ELF-1 (cell line): Measurements from ENCODE around the gene SLC8A1.

Experiments used
- DNase-seq: peaks from one replicate; pipeline ENCODE4 v3.0.0-alpha.2; 2016; ENCODE audit warnings: low read depth, low spot score

The SLC8A1 gene

DNA sequence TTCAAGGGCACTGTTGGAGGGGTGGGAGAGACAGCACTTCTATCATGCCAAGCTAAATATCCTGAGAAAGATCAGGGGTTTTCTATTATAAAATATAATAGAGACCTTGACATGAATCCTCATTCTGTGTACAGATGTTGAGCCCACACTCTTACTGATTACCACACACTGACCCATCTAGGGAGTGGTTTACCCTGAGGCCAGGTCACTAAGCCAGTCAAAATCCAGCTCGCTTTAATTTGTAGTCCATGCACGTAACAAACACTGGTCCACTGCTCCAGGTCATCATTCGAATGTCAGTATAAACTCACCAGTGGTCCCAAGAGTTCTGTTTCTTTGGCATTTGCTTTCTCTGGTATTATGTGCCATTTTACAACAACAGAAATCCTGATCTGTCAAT is 96.4 kb downstream of the SLC8A1 start:
- DNase-seq: no peak

DNA sequence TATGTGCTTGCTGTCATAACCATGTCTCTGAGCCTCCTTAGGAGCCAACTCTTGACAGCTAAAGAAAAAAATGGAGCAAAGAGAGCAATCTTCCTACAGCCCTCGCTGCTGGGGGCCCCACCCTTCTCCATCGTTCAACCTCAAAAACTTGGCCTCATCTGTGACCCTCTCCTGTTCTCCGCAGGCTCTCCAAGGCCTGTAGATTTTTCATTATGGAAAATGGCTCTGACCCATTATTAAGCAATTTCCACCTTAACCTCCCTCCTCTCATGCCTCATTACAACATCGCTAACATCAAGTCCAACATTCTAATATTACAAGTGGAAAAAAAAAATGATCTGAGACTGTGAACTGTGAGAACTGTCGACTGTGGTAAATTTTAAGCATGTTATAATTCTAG is 98.7 kb downstream of the SLC8A1 start:
- DNase-seq: no peak

DNA sequence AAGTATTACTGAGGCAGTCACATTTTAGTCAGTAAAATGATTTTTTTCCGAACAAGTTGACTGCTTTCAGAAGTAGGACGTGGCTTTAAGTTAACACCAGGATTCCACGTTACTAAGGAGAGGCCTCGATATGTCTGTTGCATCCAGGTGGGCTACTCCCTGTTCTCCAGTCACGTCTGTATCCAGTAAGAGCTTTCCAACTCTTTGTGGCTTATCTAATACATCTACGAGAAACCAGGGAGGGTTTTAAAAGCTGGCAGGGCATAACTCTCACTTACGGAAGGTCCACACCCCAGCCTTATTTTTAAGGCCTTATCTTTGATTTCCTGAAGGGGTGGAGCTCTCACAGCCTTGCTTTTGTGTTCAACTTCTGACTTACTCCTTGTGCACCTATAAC is 99.2 kb downstream of the SLC8A1 start:
- no peak for DNase-seq

DNA sequence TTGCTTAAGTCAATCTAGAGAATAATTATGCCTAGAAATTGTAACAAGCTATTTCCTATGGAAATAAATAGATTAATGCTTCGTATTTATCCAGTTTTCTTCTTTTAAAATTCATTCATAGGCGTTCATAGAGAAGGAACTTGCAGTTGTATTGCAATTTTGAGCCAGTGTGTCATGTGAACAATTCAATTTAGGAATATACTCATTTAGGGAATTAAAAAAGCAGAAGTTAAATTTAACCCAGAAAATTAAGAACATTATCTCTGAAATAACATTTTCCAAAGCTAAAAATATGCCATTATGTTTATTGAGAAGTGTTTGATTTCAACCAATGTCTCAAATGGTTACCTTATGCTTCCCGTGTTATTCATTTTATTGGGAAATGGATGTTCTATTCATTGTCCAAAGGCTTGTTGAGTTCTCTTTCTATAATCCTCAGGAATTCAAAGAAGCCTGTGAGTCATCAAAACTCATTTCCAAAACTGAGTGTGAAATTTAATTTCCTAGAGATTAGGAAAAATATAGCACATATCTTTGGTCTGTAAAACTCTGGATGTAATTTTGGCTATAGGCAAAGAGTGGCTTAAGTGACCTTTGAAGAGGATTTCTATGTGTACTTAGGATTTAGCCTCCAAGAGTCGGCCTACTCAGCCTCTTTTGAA is 99.7 kb downstream of the SLC8A1 start:
- DNase-seq: no peak

DNA sequence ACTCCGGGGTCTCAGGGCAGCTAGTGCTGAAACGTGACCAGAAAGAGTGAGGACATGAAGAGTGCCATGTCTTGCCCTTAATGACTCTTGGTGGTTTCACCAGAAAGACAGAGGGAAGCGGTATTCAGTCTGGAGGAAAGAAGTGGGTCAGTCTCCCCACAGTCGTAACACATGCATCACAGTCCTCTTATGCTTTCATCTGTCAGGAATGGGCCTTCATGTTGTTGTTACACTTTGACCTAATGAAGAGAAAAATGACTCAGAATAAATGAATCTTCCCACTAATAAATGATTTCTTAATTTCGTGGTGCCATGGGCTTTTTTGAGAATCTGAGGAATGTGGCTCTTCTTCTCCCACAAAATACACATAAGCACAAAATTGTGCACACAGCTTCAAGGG is 103.2 kb downstream of the SLC8A1 start:
- no peak for DNase-seq

DNA sequence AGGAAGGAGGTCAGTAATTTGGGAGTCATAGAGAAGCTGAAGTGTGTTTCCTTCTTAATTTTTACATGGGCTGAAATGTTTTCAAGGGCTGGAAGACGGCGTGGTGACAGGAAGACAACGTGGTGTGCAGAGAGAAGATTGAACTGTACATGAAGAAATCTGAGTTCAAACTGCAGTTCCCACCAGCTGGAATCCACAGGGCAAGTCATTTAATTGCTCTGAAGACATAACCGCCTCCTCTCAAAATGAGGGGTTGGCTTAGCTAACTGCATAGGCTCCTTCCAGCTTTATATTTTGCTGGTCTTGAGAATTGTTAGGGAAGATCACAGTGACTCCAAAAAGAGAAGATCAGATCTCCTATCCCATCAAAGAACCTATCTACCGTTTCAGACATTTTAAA is 103.9 kb downstream of the SLC8A1 start:
- DNase-seq: no peak

DNA sequence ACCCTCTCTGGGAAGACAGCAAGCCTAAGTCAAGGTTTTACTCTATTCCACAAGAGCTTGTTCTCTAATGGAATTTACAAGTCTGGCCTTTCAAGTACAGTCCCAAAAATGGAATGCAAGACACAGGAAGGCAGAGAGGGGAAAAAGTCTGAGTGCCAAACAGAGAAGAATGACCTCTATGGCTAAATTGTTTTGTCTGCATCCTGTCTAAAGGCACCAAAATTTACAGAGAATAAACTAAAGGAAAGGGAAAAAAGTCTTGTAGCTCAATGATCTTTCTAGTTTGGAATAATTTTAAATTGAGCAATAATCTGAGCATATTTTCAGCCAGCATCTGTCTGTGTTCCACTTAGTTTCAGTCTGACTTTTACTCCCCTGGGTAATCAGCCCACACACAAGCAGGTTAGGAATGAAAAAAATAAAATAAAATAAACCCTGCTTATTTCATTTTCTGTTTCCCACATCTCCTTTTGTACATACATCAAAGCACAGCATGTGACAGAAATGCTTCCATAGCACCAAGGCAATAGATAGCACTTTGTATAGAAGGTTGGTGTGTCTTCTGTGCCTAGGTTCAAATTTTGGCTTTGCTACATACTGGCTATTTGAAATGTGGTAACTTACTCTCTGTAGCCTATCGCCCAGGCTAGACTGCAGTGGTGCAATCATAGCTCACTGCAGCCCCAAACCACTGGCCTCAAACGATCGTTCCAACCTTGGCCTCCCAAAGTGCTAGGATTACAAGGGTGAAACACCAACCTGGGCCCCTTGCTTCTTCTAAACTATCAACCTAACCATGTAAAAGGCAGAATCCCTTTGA is 105.1 kb downstream of the SLC8A1 start:
- DNase-seq: no peak

DNA sequence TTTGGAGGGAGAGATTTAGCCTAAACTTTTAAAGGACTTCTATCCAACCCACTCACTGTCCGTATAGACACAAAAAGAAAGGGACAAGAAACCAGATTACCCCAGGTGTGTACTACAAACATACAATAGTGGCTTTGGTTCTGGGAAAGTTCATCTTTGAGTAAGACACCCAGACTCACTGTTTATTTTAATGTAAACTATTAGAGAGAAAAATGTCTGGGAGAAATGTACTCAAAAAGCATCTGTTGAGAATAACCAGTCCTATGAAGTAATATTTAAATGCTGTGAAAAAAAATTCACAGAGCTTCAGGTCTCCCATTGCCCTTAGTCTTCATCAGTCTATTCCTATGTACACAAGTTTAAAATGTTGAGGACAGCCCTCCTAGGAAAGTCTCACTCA is 107.5 kb downstream of the SLC8A1 start:
- DNase-seq: no peak

DNA sequence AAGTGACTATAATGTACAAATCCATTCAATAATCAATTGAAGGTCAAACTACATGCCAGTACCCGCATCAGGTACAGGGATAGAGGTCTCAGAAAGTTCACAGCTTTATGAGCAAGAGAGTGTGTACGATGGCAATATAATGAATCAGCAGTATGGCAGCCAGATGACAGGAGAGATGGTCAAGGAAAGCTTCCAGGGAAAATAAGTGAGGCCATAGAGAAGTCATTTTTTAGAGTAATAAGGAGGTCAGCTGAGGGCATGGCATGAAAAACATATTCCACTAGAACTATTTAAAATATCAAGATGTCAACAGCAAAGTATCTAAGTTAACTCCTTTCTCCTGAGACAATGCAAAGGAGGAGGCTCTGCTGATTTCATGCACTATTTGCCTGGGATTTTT is 108.0 kb downstream of the SLC8A1 start:
- DNase-seq: no peak

DNA sequence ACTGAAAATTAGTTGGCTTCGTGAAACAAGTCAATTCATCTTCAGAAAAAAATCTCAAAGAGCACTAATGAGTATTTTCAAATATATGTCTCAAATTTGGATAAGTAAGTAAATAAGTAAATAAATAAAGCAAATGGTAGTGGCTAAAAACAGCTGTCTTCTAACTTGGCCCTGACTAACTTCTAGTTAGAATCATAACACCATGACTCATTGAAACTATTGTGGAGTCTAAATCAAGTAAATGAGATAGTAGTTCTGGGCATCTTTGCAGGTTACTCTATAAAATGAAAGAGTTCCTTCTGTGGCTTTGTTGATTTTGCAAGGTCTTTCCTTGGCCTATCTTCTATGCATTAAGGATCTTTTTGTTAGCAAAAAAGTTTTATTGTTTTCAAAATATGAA is 110.7 kb downstream of the SLC8A1 start:
- DNase-seq: no peak

DNA sequence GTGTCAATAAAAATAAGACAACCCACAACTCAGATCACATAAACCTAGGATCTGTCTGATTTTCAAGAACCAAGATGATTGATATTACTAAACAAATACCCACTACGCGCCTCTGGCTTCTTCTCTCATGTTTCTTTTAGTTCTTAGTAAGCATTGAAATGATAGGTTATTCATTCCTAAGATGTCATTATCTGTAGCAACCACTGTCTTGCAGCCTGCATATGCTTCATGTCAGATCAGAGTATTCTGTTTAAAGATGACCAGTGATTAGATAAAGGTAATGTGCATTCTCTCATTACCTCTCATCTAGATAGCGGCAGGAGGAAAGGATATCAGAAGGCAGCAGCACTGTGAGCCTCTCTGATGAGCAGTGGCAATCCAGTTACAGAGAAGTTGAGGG is 112.9 kb downstream of the SLC8A1 start:
- DNase-seq: no peak

DNA sequence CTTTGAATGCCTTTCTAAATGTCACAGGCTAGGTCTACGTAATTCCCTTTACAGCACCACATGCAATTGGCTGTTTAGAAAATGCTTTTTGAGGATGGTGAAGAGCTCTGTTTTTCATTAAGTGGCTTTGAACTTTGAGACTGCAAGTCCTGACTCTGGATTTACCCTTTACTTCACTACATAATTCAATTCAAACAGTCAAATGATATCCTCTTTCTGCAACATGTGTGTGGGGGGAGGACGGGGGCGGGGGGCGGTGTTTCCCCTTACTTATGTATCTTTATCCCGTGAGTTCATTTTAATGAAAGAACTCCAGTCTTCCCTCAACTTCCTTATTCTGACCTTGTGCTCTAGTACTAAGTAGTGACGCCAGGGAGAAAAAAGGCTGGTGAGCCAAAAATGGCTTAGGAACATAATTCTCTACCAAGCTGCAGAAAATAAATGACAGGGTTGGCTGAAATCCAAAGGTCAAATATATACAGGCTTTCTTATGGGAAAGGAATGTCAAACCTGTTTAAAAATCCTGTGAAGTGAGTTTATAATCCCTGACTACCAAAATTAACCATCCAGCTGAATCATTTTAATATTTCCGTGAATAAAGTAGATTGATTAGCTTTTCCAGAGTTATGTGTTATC is 119.6 kb downstream of the SLC8A1 start:
- no peak for DNase-seq

DNA sequence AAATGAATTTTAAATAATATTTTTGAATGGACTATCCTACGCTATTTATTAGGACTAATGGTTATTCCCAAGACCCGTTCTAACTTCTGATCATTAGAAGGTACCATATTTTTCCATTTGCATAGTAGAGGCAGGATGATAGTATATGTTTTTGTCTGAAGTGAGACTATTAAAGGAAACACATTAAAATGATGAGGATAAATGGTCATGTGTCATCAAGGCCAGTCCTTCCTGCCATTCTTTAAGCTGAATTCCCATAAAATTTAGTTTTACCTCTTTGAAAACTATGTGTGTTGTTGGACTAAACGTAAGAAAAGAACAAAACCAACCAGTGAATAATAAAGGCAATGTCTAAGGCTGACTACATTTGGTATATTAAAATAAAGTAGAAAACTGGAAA is 121.8 kb downstream of the SLC8A1 start:
- no peak for DNase-seq

DNA sequence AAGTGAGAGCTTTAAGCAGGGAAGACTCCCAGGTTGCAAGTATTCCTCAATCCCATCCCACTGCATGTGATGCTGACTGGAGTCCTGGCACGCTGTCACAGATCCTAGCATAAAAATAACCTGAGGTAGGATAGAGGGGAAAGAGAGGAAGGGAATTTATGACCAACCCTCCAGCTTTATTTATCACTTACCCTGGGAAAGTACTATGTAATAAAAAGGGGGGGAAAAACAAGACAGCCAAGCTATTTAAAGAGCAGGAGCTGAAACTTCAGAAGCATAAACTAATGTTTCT is 122.2 kb downstream of the SLC8A1 start:
- no peak for DNase-seq

DNA sequence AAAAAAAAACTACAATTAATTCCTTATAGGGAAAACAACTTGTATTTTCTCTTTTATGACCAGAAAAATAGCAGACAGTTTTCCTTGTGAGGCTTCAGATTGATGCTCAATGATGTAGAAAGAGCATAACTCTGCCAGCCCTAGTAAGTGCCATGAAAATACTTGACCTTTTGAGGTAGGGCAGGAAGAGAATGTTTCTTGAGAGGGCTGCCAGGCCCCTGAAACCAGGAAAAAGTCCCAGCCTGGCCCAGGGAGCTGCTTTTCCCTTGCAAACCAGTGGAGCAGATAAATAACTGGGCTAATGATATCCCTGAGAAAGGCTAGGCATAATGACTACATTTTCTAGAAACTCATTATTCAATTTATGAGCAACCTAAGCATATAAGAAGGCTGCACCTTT is 126.8 kb downstream of the SLC8A1 start:
- no peak for DNase-seq

DNA sequence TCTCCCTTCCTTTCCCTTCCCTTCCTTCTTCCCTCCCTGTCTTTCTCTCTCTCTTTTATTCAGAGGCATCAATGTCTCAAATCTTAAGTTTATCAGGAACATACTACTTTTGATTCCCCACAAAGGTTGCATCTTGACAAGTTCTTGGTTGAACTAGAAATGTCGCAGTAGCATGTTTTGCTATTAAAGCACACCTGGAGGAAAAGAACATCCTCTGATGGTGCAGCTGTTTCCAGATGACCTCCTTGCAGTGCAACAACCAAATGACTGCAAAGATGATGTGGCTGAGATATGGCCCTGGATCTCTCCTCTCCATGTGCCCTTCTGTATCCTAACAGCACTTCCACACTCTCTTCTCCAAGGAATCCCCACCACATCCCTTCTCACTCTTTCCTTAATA is 127.2 kb downstream of the SLC8A1 start:
- DNase-seq: no peak

DNA sequence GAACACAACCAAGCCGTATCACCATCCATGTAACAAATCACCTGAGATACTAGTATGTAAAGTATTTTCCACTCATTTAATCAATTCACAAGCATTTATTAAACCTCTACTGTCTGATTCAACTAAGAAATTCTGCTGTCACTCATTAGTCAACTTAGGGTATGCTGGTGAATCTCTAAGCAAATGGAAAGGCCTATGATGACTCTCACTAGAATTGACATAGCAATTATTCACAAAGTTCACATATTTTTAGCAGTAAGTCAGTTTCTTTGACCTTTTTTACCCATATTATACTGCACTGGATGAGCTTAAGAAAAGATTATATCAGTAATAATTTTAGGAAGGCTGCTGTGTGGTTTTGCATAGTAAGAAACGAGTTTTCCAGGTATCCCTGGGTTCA is 130.1 kb downstream of the SLC8A1 start:
- DNase-seq: no peak

DNA sequence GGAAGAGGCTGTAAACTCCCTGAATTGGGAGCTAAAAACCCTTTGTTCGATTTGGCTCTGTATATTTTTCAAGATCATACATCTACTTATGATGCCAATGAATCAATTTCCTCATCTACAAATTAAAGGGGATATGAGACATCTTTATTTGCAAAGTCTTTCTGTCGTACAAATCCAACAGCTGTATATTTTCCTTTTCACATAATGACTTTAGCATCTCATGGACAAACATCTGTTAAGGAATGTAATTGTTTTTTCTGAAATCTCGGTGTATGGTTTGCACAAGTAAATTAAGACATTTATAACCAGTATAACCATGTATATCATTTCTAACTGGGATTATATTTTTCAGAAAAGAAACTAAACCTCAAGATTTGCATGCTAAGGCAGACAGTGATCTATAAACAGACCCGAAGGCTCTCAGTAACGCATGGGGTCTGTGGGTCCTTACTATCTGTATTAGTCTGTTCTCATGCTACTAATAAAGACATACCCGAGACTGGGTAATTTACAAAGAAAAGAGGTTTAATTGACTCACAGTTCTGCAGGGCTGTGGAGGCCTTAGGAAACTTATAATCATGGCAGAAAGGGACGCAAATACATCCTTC is 130.8 kb downstream of the SLC8A1 start:
- DNase-seq: no peak

DNA sequence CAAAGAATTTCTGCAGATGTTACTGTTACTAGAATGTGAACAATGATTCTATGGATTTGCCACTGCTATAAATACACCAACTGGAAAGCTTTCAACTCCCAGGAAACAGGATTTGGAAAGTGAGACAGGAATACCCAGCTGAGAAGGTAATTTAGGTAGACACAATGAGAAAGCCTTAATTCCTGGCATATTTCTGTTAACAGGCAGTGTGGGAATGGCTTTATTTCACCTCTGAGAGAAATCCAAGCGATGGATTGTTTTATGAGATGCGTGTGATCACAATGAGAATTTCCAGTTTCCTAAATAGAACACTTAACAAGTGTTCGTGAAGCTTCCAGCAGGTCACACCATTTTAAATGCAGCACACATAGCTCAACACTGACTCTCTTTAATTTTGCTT is 133.0 kb downstream of the SLC8A1 start:
- no peak for DNase-seq

DNA sequence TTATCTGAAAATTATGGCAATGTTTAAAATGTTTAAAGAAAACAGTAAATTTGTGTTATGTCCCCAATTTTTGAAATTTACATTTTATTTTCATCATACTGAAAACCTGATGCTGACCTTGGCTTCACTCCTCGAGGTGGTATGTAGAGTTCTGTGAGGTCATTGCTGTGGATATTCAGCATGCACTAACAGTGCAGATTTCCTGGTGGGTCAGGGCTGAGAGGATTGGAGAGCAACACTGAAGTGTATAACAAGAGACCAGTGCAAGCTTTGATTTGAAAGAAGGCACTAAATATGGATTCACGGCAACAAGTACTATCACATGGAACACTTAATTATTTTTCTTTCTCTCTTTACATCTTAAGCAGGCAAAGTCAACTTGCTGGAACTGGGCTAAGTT is 134.1 kb downstream of the SLC8A1 start:
- DNase-seq: no peak

DNA sequence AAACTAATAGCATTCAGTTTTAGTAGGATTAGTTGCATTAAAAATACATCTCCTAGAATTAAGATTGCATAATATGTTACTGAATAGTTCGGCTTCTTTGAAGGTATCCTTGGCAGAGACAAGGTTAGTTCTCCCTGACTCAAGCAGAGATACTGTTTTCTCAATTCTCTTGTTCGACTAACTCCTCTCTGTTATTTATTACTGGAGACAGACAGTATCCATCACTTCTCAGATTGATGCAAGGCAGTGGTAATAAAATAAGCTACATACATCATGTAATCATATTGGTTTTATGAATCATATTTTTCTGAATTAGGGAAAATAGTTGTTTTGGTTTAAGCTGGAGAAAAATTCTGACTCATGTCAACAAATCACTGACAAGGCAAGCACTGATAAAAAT is 134.8 kb downstream of the SLC8A1 start:
- DNase-seq: no peak

DNA sequence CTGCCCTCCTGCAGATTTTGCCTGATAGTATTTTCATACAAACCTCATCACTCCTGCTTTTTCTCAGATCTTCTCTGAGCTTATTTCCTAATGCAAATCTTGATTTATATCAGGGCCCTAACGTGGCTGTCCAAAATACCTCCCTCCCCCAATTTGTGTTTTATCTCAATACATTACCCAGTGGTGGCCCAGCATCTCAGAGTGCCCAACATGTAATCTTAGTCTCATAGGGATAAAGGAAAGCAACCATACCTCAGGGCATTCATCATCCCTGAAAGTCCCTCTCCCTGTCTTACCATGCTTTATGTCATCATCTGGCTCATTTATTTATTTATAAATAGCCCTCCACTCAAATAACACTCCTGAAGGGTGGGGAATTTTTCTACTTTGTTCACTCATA is 135.3 kb downstream of the SLC8A1 start:
- DNase-seq: no peak

DNA sequence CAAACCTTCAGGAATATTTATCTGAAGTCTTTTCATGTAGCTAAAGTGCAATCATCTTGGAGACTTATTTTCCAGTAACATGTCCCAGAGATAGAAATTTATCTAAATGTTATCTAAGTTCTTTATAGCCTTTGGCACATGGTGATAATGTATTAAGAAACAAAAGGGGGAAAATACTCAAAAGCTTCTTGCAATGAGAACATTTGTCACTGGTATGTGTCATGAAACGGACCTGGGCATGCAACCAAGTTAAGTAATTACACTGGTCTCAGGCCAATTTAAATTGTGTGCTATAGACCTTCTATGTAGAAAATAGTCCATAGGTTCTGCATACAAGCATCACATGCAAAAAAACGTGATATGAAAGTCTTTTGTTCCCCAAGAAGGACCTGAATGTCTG is 136.2 kb downstream of the SLC8A1 start:
- no peak for DNase-seq
